DOHH2 (cell line): ENCODE data around the gene CCDC88A.
"Not testable (repeated sequence)": the region's sequence is repeated elsewhere in the genome, so short reads cannot be mapped to it uniquely, and the experiment has no call there.

Source experiments
- H3F3A ChIP-seq: fragments of 200-600 bp; sonication (generic), shearing (Covaris generic); 2 replicates; pipeline ENCODE4 v1.6.0; 2016; ENCODE audit warnings: antibody characterized with exemption, mild to moderate bottlenecking; ENCODE audit not compliant: control insufficient read depth, insufficient read depth
- H3K27ac ChIP-seq: fragments of 200-600 bp; sonication (generic); 2 replicates; pipeline ENCODE4 v1.5.1; 2014; ENCODE audit warnings: low read depth, mild to moderate bottlenecking, low read length, moderate library complexity
- H3K27me3 ChIP-seq: fragments of 200-600 bp; sonication (generic); 2 replicates; pipeline ENCODE4 v1.6.1; 2014; ENCODE audit warnings: mild to moderate bottlenecking, low read length, mixed read lengths; ENCODE audit not compliant: control insufficient read depth
- H3K36me3 ChIP-seq: fragments of 200-600 bp; sonication (generic); 2 replicates; pipeline ENCODE4 v1.6.1; 2014; ENCODE audit warnings: mild to moderate bottlenecking, low read length, moderate library complexity, mixed read lengths; ENCODE audit not compliant: control insufficient read depth
- H3K4me1 ChIP-seq: fragments of 200-600 bp; sonication (generic); 2 replicates; pipeline ENCODE4 v1.6.1; 2014; ENCODE audit warnings: mild to moderate bottlenecking, low read length, mixed read lengths; ENCODE audit not compliant: control insufficient read depth
- H3K4me2 ChIP-seq: fragments of 200-600 bp; sonication (generic); 2 replicates; pipeline ENCODE4 v1.6.0; 2014; ENCODE audit warnings: mild to moderate bottlenecking, low read length, moderate library complexity
- H3K4me3 ChIP-seq: fragments of 200-600 bp; sonication (generic); 2 replicates; pipeline ENCODE4 v1.5.1; 2014; ENCODE audit warnings: mild to moderate bottlenecking, low read length, mixed read lengths
- H3K79me2 ChIP-seq: fragments of 200-600 bp; sonication (generic); 2 replicates; pipeline ENCODE4 v1.6.1; 2014; ENCODE audit warnings: mild to moderate bottlenecking, low read length, mixed read lengths; ENCODE audit not compliant: control insufficient read depth
- H3K9me2 ChIP-seq: fragments of 200-600 bp; sonication (generic); replicated peaks from 2 replicates; pipeline ENCODE4 v1.6.1; 2014; ENCODE audit warnings: mild to moderate bottlenecking, low read length, mixed read lengths; ENCODE audit not compliant: control insufficient read depth
- H3K9me3 ChIP-seq: fragments of 200-600 bp; sonication (generic); 2 replicates; pipeline ENCODE4 v1.6.1; 2014; ENCODE audit warnings: antibody characterized with exemption, low read length, mixed read lengths; ENCODE audit not compliant: control insufficient read depth, insufficient read depth
- H4K20me1 ChIP-seq: fragments of 200-600 bp; sonication (generic); 2 replicates; pipeline ENCODE4 v1.6.0; 2014; ENCODE audit warnings: low read depth, mild to moderate bottlenecking, antibody characterized with exemption, low read length, moderate library complexity; ENCODE audit not compliant: control insufficient read depth, insufficient read depth
- CTCF ChIP-seq: fragments of 200-600 bp; sonication (generic); IDR thresholded peaks from one replicate; pipeline ENCODE4 v1.5.1; 2014; ENCODE audit warnings: antibody characterized with exemption, mild to moderate bottlenecking, low read depth, low read length; ENCODE audit not compliant: poor library complexity, severe bottlenecking
- EZH2phosphoT487 ChIP-seq: fragments of 200-600 bp; sonication (generic); IDR thresholded peaks from 2 replicates; pipeline ENCODE4 v1.6.1; 2017; ENCODE audit warnings: borderline replicate concordance, mild to moderate bottlenecking, antibody characterized with exemption, low read length, moderate library complexity, mixed read lengths

CCDC88A gene

DNA sequence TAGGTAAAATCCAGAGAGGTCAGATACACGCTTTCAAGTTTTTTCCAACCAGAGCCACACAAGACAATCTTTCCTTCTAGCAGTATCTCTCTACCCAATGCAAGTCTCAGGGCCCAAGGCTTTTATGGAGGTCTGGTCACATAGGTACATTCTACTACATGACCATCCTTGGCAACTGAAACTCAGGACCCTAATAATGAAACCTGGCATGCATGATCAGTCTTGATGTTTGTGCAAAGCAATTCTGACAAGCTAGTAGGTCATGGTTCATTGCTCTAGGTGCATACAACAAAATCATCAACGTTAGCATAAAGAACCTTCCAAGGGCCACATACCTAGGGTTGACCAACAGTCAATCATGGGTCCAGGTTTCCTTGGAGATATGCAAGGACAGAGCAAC is 33.2 kb upstream of the CCDC88A start:
- Histone ChIP-seq H3K27me3 (no peaks in the 10 kb centered on the region), H3K9me3 (no peaks in the 10 kb centered on the region), H3K4me2 (no peak overlapping the region), H3K36me3 (no peaks in the 10 kb centered on the region), H3K27ac (no peak overlapping the region), H3K4me1 (peaks cover 6% of the 10 kb centered on the region), H3K9me2 (no peaks in the 10 kb centered on the region), H3K79me2 (no peaks in the 10 kb centered on the region), H3F3A (no peaks in the 10 kb centered on the region), H3K4me3 (no peak overlapping the region), H4K20me1 (no peaks in the 10 kb centered on the region)
- TF ChIP-seq EZH2phosphoT487 (no peak), CTCF (no peak)

DNA sequence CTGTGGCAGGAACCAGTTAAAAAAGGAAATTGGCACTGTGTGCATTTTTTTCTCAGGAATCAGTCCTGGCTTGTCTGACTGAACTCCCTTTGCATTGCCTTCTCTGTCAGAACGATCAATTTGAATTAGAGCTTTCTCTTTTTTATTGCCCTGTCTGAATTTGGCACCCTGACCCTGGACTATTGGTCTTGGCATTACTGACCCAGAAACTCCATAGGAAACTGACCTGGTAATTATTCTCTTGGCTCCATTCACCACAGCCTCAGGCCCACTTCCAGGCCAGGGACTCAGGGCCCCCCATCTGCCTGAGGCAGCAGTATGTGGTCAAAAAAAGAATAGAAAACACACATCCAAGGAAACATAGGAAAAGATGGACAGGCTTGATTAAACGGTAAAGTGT is 32.0 kb upstream of the CCDC88A start:
- Histone ChIP-seq H3K36me3 (no peaks in the 10 kb centered on the region), H3K27ac (no peak overlapping the region), H3K27me3 (no peaks in the 10 kb centered on the region), H3K4me1 (peaks cover 6% of the 10 kb centered on the region), H3K79me2 (no peaks in the 10 kb centered on the region), H4K20me1 (no peaks in the 10 kb centered on the region), H3K4me3 (no peak overlapping the region), H3K4me2 (no peak overlapping the region), H3K9me3 (no peaks in the 10 kb centered on the region), H3K9me2 (no peaks in the 10 kb centered on the region), H3F3A (no peaks in the 10 kb centered on the region)
- no peak for TF ChIP-seq CTCF
- TF ChIP-seq EZH2phosphoT487, result no peak

DNA sequence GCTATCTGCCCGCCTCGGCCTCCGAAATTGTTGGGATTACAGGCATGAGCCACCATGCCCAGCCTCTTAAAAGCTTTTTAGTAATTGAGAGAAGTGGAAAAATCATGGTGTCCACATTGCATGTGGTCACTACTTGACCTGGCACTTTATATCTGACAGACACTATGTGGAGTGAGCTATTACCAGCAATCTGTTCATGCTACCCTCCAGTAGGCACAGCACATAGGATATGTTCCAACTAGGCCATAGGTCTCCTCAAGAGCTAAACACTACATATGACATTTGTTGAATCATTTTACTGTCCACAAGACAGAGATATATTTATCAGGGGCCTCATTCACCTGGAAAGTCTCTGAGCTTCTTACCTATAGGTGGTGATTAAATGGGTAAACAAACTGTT is 30.4 kb upstream of the CCDC88A start:
- H3K79me2 ChIP-seq, H3K36me3 ChIP-seq, H3K9me2 ChIP-seq, H3K27me3 ChIP-seq, H3F3A ChIP-seq, H3K4me1 ChIP-seq, H3K9me3 ChIP-seq, H3K4me3 ChIP-seq, H3K27ac ChIP-seq, H3K4me2 ChIP-seq, H4K20me1 ChIP-seq: not testable (repeated sequence)

DNA sequence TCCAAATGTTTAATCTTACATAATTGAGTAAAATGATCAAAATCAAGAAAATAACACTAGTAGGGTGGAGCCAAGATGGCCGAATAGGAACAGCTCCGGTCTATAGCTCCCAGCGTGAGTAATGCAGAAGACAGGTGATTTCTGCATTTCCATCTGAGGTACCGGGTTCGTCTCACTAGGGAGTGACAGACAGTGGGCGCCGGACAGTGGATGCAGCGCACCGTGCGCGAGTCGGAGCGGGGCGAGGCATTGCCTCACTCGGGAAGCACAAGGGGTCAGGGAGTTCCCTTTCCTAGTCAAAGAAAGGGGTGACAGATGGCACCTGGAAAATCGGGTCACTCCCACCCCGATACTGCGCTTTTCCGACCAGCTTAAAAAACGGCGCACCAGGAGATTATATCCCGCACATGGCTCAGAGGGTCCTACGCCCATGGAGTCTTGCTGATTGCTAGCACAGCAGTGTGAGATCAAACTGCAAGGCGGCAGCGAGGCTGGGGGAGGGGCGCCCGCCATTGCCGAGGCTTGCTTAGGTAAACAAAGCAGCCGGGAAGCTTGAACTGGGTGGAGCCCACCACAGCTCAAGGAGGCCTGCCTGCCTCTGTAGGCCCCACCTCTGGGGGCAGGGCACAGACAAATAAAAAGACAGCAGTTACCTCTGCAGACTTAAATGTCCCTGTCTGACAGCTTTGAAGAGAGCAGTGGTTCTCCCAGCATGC is 22.5 kb upstream of the CCDC88A start:
- not testable (repeated sequence) for H4K20me1 ChIP-seq, H3K9me3 ChIP-seq, H3K4me1 ChIP-seq, H3K79me2 ChIP-seq, H3K27ac ChIP-seq, H3K27me3 ChIP-seq, H3K9me2 ChIP-seq, H3K4me3 ChIP-seq, H3F3A ChIP-seq, H3K36me3 ChIP-seq, H3K4me2 ChIP-seq
